GM23338 (cell line): ENCODE data around the gene SUSD1. TPM values are rescaled to one million over a fixed set of nuclear protein-coding genes. Genes with fewer than 3 reads are reported as not detected.

Experiments used
- ATAC-seq: fragments of 200-7000 bp; cut with Tn5 transposase; 3 replicates; pipeline ENCODE4 v1.9.1; 2020
- DNase-seq: peaks from one replicate; pipeline ENCODE4 v3.0.0-alpha.2; 2015; ENCODE audit warnings: low spot score
- H2AFZ ChIP-seq: fragments of 200-600 bp; sonication (generic); 2 replicates; pipeline ENCODE4 v1.8.0; 2016; ENCODE audit warnings: antibody characterized with exemption, mild to moderate bottlenecking, moderate library complexity
- H3F3A ChIP-seq: fragments of 200-600 bp; sonication (generic); replicated peaks from 2 replicates; pipeline ENCODE4 v1.8.0; 2017; ENCODE audit warnings: antibody characterized with exemption, mixed run types, low read depth
- H3K27ac ChIP-seq: fragments of 200-600 bp; sonication (generic); 2 replicates; pipeline ENCODE4 v1.6.1; 2016; ENCODE audit warnings: low read depth
- H3K27me3 ChIP-seq: fragments of 200-600 bp; sonication (generic); 2 replicates; pipeline ENCODE4 v1.8.0; 2016; ENCODE audit warnings: mild to moderate bottlenecking, mixed run types, moderate library complexity; ENCODE audit not compliant: insufficient read depth
- H3K36me3 ChIP-seq: fragments of 200-600 bp; sonication (generic); 2 replicates; pipeline ENCODE4 v1.8.0; 2016; ENCODE audit warnings: mild to moderate bottlenecking; ENCODE audit not compliant: insufficient read depth
- H3K4me1 ChIP-seq: fragments of 200-600 bp; sonication (generic); 2 replicates; pipeline ENCODE4 v1.8.0; 2016; ENCODE audit warnings: mild to moderate bottlenecking, moderate library complexity; ENCODE audit not compliant: insufficient read depth
- H3K4me2 ChIP-seq: fragments of 200-600 bp; sonication (generic); 2 replicates; pipeline ENCODE4 v1.7.1; 2017; ENCODE audit warnings: mixed run types
- H3K4me3 ChIP-seq: fragments of 200-600 bp; sonication (generic); 2 replicates; pipeline ENCODE4 v1.6.1; 2016; ENCODE audit warnings: mixed run types
- H3K79me2 ChIP-seq: fragments of 200-600 bp; sonication (generic); replicated peaks from 2 replicates; pipeline ENCODE4 v1.8.0; 2017; ENCODE audit warnings: mild to moderate bottlenecking; ENCODE audit not compliant: insufficient read depth
- H3K9me2 ChIP-seq: fragments of 200-600 bp; sonication (generic); 2 replicates; pipeline ENCODE4 v1.8.0; 2017; ENCODE audit not compliant: insufficient read depth
- H4K20me1 ChIP-seq: fragments of 200-600 bp; sonication (generic); replicated peaks from 2 replicates; pipeline ENCODE4 v1.8.0; 2017; ENCODE audit warnings: mild to moderate bottlenecking; ENCODE audit not compliant: insufficient read depth
- H3K27ac Mint-ChIP-seq: 2 replicates; pipeline ENCODE4 v1.8.0; 2020; ENCODE audit warnings: inconsistent platforms, mild to moderate bottlenecking, moderate library complexity, mixed read lengths
- H3K27me3 Mint-ChIP-seq: 3 replicates; pipeline ENCODE4 v1.8.0; 2022; ENCODE audit warnings: low read depth, mild to moderate bottlenecking, moderate library complexity, mixed read lengths, inconsistent platforms; ENCODE audit not compliant: insufficient read depth, poor library complexity
- H3K36me3 Mint-ChIP-seq: 3 replicates; pipeline ENCODE4 v1.8.0; 2021; ENCODE audit warnings: low read depth, mild to moderate bottlenecking, inconsistent platforms, moderate library complexity, mixed read lengths
- H3K4me1 Mint-ChIP-seq: 3 replicates; pipeline ENCODE4 v1.8.0; 2020; ENCODE audit warnings: mild to moderate bottlenecking, inconsistent platforms, mixed read lengths
- H3K4me3 Mint-ChIP-seq: 3 replicates; pipeline ENCODE4 v1.8.0; 2021; ENCODE audit warnings: moderate library complexity, mild to moderate bottlenecking, inconsistent platforms, mixed read lengths
- H3K9me3 Mint-ChIP-seq: 3 replicates; pipeline ENCODE4 v1.8.0; 2020; ENCODE audit warnings: moderate library complexity, mild to moderate bottlenecking, inconsistent platforms, mixed read lengths
- CREB1 ChIP-seq: fragments of 250-450 bp; sonication (Bioruptor Pico); IDR thresholded peaks from 2 replicates; pipeline ENCODE4 v1.5.0; 2020; ENCODE audit warnings: low read depth, mild to moderate bottlenecking, moderate library complexity
- CTCF ChIP-seq, 2 experiments: fragments of 200-600 bp in 1 of 2; sonication (generic) in 1 of 2; conservative IDR thresholded peaks; 2 replicates each; pipeline versions ENCODE4 v1.5.1 to v1.6.1; 2016 to 2017; ENCODE audit warnings: antibody characterized with exemption in 2 of 2, low read depth in 2 of 2, mild to moderate bottlenecking in 2 of 2, moderate library complexity in 1 of 2
- ETS1 ChIP-seq: IDR thresholded peaks from 2 replicates; pipeline ENCODE4 v1.6.1; 2016; ENCODE audit warnings: antibody characterized with exemption
- EZH2 ChIP-seq: fragments of 200-600 bp; sonication (generic); IDR thresholded peaks from one replicate; pipeline ENCODE4 v1.8.0; 2017; ENCODE audit warnings: antibody characterized with exemption, mild to moderate bottlenecking, low read depth; ENCODE audit not compliant: unreplicated experiment
- EZH2phosphoT487 ChIP-seq: fragments of 200-600 bp; sonication (generic); IDR thresholded peaks from one replicate; pipeline ENCODE4 v1.8.1; 2018; ENCODE audit warnings: antibody characterized with exemption; ENCODE audit not compliant: unreplicated experiment
- JUNB ChIP-seq: IDR thresholded peaks from one replicate; pipeline ENCODE4 v1.6.1; 2016; ENCODE audit warnings: antibody characterized with exemption; ENCODE audit not compliant: unreplicated experiment
- NANOG ChIP-seq: IDR thresholded peaks from 2 replicates; pipeline ENCODE4 v1.6.1; 2016; ENCODE audit warnings: antibody characterized with exemption, borderline replicate concordance
- POLR2AphosphoS5 ChIP-seq: IDR thresholded peaks from 2 replicates; pipeline ENCODE4 v1.6.1; 2016; ENCODE audit warnings: antibody characterized with exemption, low read depth
- REST ChIP-seq: IDR thresholded peaks from one replicate; pipeline ENCODE4 v1.6.1; 2018; ENCODE audit warnings: antibody characterized with exemption; ENCODE audit not compliant: unreplicated experiment
- STAT1 ChIP-seq: IDR thresholded peaks from one replicate; pipeline ENCODE4 v1.6.1; 2016; ENCODE audit warnings: antibody characterized with exemption; ENCODE audit not compliant: unreplicated experiment
- ZNF114 ChIP-seq: fragments of 250-450 bp; sonication (Bioruptor Pico); IDR thresholded peaks from 2 replicates; pipeline ENCODE4 v1.5.0; 2020; ENCODE audit warnings: mild to moderate bottlenecking, moderate library complexity
- ZNF331 ChIP-seq: fragments of 250-450 bp; sonication (Bioruptor Pico); IDR thresholded peaks from 2 replicates; pipeline ENCODE4 v1.5.0; 2020; ENCODE audit warnings: low read depth, mild to moderate bottlenecking, moderate library complexity
- ZNF462 ChIP-seq: fragments of 250-450 bp; sonication (Bioruptor Pico); IDR thresholded peaks from 2 replicates; pipeline ENCODE4 v1.5.0; 2020; ENCODE audit warnings: mild to moderate bottlenecking, moderate library complexity
- polyA plus RNA-seq: library from polyadenylated mRNA; unstranded; fragments of >200 nt; fragmentation: Nextera tagmentation; extraction: Ambion mirVana; gene quantifications from 2 replicates; pipeline ENCODE4 v1.2.1, GENCODE V29; 2016
- total RNA-seq: library from RNA; depleted of rRNA; stranded (reverse); fragments of >200 nt; shearing (Covaris generic); gene quantifications from 2 replicates; pipeline ENCODE4 v1.2.3, GENCODE V29; 2014

Gene SUSD1
- total and polyA plus RNA-seq, 2 experiments from 2014 or later: 1.2 to 6.4 TPM

- H3K4me3 Mint-ChIP-seq: no peak overlapping the region
- Histone ChIP-seq H3K27ac (no peak overlapping the region), H2AFZ (no peak overlapping the region), H3K36me3 (no peaks in the 10 kb centered on the region), H3K4me2 (no peak overlapping the region), H3K27me3 (no peaks in the 10 kb centered on the region), H3K79me2 (no peaks in the 10 kb centered on the region), H3F3A (no peaks in the 10 kb centered on the region), H3K9me2 (no peaks in the 10 kb centered on the region), H4K20me1 (no peaks in the 10 kb centered on the region; the same call in 1 of the 2 replicates), H3K4me3 (no peak overlapping the region), H3K4me1 (no peaks in the 10 kb centered on the region)
- DNase-seq (no peak), ATAC-seq (no peak)
- peaks cover 3% of the 10 kb centered on the region; the same call in 2 of the 3 replicates for H3K9me3 Mint-ChIP-seq
- H3K27ac Mint-ChIP-seq: no peak overlapping the region
- no peaks in the 10 kb centered on the region for H3K27me3 Mint-ChIP-seq
- TF ChIP-seq ZNF114 (no peak), POLR2AphosphoS5 (no peak), NANOG (no peak), EZH2phosphoT487 (no peak), JUNB (no peak), REST (no peak), ZNF462 (CRISPR knock-in tag) (no peak), ZNF331 (CRISPR knock-in tag) (no peak), EZH2 (no peak), CTCF (conservative IDR thresholded peaks at IDR 0.05; ENCODE audit: low read depth in 2 of 2) (no peak), ETS1 (no peak), CREB1 (CRISPR knock-in tag) (no peak), STAT1 (no peak)
- 0 out of 3 replicates have a peak, but pooled peaks cover 3% of the 10 kb centered on the region for H3K36me3 Mint-ChIP-seq
- H3K4me1 Mint-ChIP-seq: no peaks in the 10 kb centered on the region
Observed at GRCh38 chr9:112080831-112081542, 94.1 kb downstream of the SUSD1 start.
